HG03439 (cell line): ENCODE results near the gene SMYD3.

ENCODE experiments used
- ATAC-seq: cut with Tn5 transposase; IDR thresholded peaks from one replicate; pipeline ENCODE4 v1.9.1; 2021; ENCODE audit warnings: mild to moderate bottlenecking, moderate library complexity; ENCODE audit not compliant: unreplicated experiment

SMYD3 gene

DNA sequence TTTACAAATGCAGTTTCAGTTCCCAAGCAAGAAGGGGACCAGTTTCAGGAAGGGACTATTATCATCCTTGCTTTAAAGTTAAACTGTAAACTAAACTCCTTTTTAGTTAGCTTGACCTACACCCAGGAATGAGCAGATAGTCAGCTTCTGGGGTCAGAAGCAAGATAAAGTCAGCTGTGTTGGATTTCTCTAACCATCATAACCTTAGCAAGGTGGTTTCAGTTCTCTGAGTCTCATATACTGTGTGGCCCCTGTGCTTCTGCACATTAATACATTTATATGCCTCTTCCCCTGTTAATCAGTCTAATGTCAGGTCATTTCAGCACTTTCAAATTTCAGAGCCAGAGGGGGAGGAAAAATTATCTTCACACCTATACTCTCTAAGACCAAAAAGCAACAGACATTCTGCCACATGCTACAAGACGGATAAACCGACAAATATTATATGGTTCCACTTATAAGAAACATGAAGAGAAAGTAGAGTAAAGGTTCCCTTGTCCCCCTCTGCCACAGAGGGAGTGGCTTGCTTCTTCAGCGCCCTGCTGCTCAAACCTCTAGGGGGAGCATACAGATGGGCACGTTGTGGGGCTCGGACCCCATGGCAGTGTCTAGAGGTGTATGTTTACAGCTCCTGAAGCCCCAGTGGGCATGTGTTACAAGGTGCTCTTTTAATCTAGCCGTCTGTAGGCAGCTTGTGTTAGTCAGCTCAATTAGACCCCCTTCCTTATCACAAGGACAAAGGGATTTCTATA is 89.1 kb downstream of the SMYD3 start:
- no peak for ATAC-seq

GRCh38 chr1:246417152-246417812 is 89.8 kb downstream of the SMYD3 start:
- no peak for ATAC-seq

- no peak for ATAC-seq
Observed at GRCh38 chr1:246416261-246416660, 90.8 kb downstream of the SMYD3 start.

DNA sequence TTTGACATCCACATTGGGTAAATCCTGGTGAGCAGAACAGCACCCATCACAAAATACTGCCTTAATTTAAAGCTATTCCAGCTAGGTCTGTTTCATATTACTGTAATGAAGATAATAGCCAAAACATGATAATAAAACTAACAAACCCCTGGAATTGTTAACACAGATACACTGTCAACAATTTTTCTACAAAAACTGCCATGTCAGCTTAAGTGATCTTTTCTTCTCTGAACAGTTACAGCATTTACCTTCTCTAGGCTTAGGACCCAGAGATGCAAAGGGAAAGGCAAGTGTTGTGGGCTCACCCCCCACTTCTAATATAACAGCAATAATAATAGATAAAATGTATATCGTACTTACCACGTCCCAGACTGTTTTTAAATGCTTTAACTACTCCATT is 92.1 kb downstream of the SMYD3 start:
- ATAC-seq: no peak

GRCh38 chr1:246413430-246413829 is 93.6 kb downstream of the SMYD3 start:
- ATAC-seq: no peak

GRCh38 chr1:246404078-246404477 is 103.0 kb downstream of the SMYD3 start:
- ATAC-seq: no peak

GRCh38 chr1:246398126-246398813 is 108.8 kb downstream of the SMYD3 start:
- ATAC-seq: no peak

DNA sequence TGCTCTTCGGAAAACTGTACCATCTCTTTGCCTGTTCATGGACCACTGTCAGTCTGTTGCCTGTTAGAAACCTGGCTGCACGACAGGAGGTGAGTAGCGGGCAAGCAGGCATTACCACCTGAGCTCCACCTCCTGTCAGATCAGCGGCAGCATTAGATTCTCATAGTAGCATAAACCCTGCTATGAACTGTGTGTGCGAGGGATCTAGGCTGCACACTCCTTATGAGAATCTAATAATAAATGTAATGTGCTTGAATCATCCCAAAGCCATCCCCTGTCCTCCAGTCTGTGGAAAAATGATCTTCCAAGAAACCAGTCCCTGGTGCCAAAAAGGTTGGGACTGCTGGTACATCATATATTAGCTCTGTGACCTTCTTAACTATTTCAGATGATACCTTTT is 110.0 kb downstream of the SMYD3 start:
- ATAC-seq: no peak

DNA sequence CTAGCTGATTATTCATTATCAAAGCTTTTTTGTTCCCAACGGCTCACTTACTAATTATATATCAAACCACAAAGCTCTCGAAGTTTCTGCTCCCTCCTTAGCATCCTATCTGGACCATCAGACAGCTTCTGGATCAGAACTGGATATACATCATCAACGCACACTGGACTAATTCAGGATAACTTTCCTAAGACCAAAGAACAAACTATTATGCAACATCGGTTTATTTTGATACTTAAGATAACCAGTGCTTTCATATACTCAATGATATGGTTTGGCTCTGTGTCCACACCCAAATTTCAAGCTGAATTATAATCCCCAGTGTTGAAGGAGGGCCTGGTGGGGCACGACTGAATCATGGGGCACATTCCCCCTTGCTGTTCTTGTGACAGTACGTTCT is 110.8 kb downstream of the SMYD3 start:
- ATAC-seq: no peak

- no peak for ATAC-seq
Observed at GRCh38 chr1:246394121-246394520, 113.0 kb downstream of the SMYD3 start.

DNA sequence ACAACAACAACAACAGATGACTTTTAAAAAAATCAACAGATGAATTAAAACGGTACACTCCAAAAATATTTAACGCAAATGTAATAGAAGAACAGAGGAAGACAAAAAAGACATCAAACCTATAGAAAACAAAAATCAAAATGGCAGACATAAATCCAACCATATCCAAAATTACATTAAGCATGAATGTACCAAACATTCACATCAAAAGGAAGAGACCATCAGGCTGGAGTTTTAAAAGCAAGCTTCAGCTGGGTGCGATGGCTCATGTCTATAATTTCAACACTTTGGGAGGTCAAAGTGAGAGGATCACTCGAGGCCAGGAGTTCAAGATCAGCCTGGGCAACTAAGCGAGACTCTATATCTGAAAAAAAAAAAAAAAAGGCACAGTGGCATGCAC is 116.2 kb downstream of the SMYD3 start:
- ATAC-seq: no peak

GRCh38 chr1:246384616-246385015 is 122.5 kb downstream of the SMYD3 start:
- ATAC-seq: no peak

GRCh38 chr1:246383791-246384190 is 123.3 kb downstream of the SMYD3 start:
- ATAC-seq: no peak

- no peak for ATAC-seq
Observed at GRCh38 chr1:246383239-246383589, 123.9 kb downstream of the SMYD3 start.

GRCh38 chr1:246382589-246383238 is 124.4 kb downstream of the SMYD3 start:
- ATAC-seq: no peak

DNA sequence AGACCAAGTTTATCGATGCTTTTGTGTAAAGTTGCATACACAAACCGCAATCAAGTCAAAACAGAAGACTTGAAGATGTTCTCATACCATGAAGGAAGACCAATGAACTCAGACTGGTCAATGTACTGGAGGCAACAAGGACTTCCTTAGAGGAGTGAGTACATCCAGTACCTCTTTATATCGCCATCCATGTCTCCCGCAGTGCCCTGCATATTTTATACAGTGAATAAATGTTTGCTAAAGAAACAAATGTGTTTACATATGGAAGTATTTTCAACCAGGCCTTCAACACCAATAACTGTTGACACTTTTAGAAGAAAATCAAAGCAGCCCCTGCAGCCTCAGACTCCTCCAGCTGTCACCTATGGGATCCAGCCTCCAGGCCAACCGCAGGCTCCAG is 125.6 kb downstream of the SMYD3 start:
- ATAC-seq: no peak

DNA sequence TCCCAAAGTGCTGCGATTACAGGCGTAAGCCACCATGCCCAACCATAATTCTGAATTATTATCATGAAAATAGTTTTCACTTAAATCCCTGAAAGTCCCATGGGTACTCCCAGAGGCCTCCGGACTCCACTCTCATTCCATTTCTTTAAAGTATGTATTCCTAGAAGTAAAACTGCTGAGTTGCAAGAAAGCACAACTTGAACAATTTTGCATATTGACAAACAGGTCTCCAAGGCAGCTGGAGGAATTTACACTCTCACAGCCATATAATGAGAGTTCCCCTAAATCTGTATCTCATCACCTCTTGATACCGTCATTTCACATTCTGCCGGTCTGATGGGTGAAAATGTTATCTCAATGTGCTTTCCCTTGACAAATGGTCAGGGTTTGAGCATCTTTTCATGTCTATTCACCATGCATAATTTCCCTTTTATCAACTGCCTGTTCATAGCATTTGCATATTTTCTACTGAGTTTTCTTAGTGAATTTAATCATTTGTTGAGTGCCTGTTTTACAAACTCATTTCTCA is 129.4 kb downstream of the SMYD3 start:
- ATAC-seq: no peak

- ATAC-seq: no peak
Observed at GRCh38 chr1:246373828-246374569, 133.1 kb downstream of the SMYD3 start.

GRCh38 chr1:246372559-246372958 is 134.5 kb downstream of the SMYD3 start:
- no peak for ATAC-seq

DNA sequence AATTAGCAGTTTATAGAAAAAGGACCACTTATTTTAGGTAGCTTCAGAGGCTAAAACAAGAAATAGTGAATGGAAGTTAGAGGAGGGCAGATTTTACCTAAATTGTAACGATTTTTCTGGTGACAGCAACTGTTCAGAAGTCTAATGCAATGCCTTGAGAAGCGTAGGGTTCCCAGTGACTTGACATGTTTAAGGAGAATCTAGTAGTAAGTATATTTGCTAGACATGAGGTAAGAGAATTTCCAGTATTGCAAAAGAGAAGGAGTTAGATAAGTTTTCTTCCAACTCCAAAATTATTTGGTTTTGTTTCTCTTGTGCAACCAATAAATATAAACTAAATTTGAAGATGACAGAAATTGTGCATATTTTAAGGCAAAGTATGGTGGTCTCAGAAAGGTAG is 140.0 kb downstream of the SMYD3 start:
- ATAC-seq: no peak

DNA sequence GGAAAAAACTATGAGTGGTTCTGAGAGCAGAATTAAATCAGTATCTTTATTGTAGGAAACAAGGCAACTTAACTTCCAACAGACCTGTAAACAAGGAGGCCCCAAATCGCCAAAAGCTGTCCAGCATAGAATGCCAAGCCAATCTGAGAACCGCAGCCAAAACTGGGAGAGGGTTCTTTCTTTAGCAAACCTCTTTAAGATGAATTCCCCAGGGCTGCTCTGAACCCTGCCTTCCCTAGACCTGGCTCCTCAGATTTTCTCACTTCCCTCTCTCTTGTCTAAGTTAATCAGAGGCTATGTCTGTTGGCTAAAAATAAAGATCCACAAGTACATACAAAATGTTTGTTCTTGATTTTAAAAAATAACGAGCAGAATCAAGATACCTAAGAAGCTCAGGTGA is 141.4 kb downstream of the SMYD3 start:
- ATAC-seq: no peak
